ENCODE data around the gene DNM2. TPM values are rescaled to one million over a fixed set of nuclear protein-coding genes. Genes with fewer than 3 reads are reported as not detected.
A peak's percentile ranks its signal among the peaks of the same experiment; 100 is the strongest.

Gene DNM2
- total RNA-seq, 1 experiment from 2014 or later = 125 TPM

DNA sequence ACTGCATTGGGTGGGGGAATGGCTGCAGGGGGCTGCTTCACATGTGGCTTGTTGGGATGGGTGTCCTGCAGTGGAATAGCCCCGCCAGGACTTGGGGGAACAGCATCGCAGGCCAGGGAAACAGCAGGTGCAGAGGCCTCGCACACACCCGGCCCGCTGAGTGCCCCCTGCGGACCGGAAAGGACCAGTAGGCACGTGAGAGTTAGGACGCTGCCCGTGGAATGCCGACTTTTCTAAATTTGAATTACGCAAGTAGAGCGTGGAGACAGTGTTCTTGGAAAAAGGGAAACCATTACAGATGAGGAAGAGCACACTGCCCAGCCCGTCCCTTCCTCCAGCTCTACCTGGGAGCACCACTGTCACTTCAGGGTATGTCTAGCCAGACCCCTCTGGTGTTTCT lies 11.5 kb downstream of the DNM2 start:
- TF ChIP-seq, protein P1, sequence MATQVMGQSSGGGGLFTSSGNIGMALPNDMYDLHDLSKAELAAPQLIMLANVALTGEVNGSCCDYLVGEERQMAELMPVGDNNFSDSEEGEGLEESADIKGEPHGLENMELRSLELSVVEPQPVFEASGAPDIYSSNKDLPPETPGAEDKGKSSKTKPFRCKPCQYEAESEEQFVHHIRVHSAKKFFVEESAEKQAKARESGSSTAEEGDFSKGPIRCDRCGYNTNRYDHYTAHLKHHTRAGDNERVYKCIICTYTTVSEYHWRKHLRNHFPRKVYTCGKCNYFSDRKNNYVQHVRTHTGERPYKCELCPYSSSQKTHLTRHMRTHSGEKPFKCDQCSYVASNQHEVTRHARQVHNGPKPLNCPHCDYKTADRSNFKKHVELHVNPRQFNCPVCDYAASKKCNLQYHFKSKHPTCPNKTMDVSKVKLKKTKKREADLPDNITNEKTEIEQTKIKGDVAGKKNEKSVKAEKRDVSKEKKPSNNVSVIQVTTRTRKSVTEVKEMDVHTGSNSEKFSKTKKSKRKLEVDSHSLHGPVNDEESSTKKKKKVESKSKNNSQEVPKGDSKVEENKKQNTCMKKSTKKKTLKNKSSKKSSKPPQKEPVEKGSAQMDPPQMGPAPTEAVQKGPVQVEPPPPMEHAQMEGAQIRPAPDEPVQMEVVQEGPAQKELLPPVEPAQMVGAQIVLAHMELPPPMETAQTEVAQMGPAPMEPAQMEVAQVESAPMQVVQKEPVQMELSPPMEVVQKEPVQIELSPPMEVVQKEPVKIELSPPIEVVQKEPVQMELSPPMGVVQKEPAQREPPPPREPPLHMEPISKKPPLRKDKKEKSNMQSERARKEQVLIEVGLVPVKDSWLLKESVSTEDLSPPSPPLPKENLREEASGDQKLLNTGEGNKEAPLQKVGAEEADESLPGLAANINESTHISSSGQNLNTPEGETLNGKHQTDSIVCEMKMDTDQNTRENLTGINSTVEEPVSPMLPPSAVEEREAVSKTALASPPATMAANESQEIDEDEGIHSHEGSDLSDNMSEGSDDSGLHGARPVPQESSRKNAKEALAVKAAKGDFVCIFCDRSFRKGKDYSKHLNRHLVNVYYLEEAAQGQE (IDR thresholded peaks at IDR 0.05; ENCODE audit: insufficient read depth in 1 of 2, low read depth in 2 of 2, low read length in 1 of 2) = no peak
- TF ChIP-seq POLR2AphosphoS5 (IDR thresholded peaks at IDR 0.05; ENCODE audit: low read depth, low read length) (no peak), SIN3A (IDR thresholded peaks at IDR 0.05; ENCODE audit: borderline replicate concordance, insufficient read depth, low read depth, low read length) (no peak), TCF7L2 (IDR thresholded peaks at IDR 0.05; ENCODE audit: low read depth, low read length) (no peak)
- TF ChIP-seq, protein P2, sequence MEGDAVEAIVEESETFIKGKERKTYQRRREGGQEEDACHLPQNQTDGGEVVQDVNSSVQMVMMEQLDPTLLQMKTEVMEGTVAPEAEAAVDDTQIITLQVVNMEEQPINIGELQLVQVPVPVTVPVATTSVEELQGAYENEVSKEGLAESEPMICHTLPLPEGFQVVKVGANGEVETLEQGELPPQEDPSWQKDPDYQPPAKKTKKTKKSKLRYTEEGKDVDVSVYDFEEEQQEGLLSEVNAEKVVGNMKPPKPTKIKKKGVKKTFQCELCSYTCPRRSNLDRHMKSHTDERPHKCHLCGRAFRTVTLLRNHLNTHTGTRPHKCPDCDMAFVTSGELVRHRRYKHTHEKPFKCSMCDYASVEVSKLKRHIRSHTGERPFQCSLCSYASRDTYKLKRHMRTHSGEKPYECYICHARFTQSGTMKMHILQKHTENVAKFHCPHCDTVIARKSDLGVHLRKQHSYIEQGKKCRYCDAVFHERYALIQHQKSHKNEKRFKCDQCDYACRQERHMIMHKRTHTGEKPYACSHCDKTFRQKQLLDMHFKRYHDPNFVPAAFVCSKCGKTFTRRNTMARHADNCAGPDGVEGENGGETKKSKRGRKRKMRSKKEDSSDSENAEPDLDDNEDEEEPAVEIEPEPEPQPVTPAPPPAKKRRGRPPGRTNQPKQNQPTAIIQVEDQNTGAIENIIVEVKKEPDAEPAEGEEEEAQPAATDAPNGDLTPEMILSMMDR (IDR thresholded peaks at IDR 0.05) = no peak
- no peaks in the 10 kb centered on the region for H3K4me1 ChIP-seq (ENCODE audit: control insufficient read depth, insufficient read depth, low read length)
- ChIA-PET CTCF (no interaction called here), POLR2A (no interaction called here)
- no peak overlapping the region for H3K27ac ChIP-seq (ENCODE audit: low read length)
- no peak overlapping the region for H3K4me3 ChIP-seq (ENCODE audit: low read depth in 2 of 2, low read length in 2 of 2)
- H3K9me3 ChIP-seq (ENCODE audit: control insufficient read depth, insufficient read depth, low read depth, low read length) = no peaks in the 10 kb centered on the region
- BruUV-seq (replicated peaks) = no TSS peak
- no peak for DNase-seq (ENCODE audit: low read depth, low spot score)
- intact Hi-C loops (cut with micrococcal nuclease; ENCODE audit: unreplicated experiment) = no loop called here
- in situ Hi-C loops (cut with HindIII; ENCODE audit: low pct_unique_long_range_greater_than_20kb, low sequenced_read_pairs) = no loop called here
- no peaks in the 10 kb centered on the region for H3K36me3 ChIP-seq (ENCODE audit: control insufficient read depth, insufficient read depth, low read length)
- no peak for ATAC-seq
- H3K27me3 ChIP-seq (ENCODE audit: control insufficient read depth, insufficient read depth, low read length) = no peaks in the 10 kb centered on the region

DNA sequence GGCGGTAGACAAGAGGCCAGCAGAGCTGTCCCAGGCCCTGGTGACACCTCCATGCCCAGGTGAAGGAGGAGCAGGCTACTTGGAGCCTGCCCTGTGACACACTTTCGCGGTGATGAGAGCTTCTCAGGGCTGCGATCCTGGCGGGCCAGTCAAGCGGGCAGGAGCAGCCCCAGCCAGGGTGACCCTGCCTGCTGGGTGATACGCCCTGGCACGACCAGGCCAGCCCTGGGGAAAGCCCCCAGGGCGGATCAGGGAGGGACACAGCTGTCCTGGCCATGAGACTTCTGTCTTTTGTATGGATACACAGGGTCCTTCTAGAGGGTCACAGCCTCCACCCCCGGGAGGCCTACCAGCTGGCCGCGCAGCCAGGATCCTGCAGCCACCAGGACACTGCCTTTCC lies 13.1 kb downstream of the DNM2 start:
- intact Hi-C loops (cut with micrococcal nuclease; ENCODE audit: unreplicated experiment) = no loop called here
- ATAC-seq = 0 out of 2 replicates have a peak, but pooled peaks have one; percentile 43
- Histone ChIP-seq H3K27ac (ENCODE audit: low read length) (no peak overlapping the region), H3K36me3 (ENCODE audit: control insufficient read depth, insufficient read depth, low read length) (no peaks in the 10 kb centered on the region), H3K4me3 (ENCODE audit: low read depth in 2 of 2, low read length in 2 of 2) (no peak overlapping the region), H3K4me1 (ENCODE audit: control insufficient read depth, insufficient read depth, low read length) (no peaks in the 10 kb centered on the region), H3K27me3 (ENCODE audit: control insufficient read depth, insufficient read depth, low read length) (no peaks in the 10 kb centered on the region), H3K9me3 (ENCODE audit: control insufficient read depth, insufficient read depth, low read depth, low read length) (no peaks in the 10 kb centered on the region)
- DNase-seq (ENCODE audit: low read depth, low spot score) = no peak
- in situ Hi-C loops (cut with HindIII; ENCODE audit: low pct_unique_long_range_greater_than_20kb, low sequenced_read_pairs) = no loop called here
- ChIA-PET CTCF (interaction anchor here (0.7 kb wide), 1 partner anchor 30 kb away, joined by 6 read pairs; the partner anchor contains the start of gene QTRT1), POLR2A (no interaction called here)
- TF ChIP-seq POLR2AphosphoS5 (IDR thresholded peaks at IDR 0.05; ENCODE audit: low read depth, low read length) (no peak), SIN3A (IDR thresholded peaks at IDR 0.05; ENCODE audit: borderline replicate concordance, insufficient read depth, low read depth, low read length) (no peak), TCF7L2 (IDR thresholded peaks at IDR 0.05; ENCODE audit: low read depth, low read length) (no peak)
- TF ChIP-seq, protein P2 (IDR thresholded peaks at IDR 0.05) = no peak
- TF ChIP-seq, protein P1 (IDR thresholded peaks at IDR 0.05; ENCODE audit: insufficient read depth in 1 of 2, low read depth in 2 of 2, low read length in 1 of 2) = no peak
- BruUV-seq (replicated peaks) = no TSS peak
